ENCODE data around the gene STOML3.

DNA sequence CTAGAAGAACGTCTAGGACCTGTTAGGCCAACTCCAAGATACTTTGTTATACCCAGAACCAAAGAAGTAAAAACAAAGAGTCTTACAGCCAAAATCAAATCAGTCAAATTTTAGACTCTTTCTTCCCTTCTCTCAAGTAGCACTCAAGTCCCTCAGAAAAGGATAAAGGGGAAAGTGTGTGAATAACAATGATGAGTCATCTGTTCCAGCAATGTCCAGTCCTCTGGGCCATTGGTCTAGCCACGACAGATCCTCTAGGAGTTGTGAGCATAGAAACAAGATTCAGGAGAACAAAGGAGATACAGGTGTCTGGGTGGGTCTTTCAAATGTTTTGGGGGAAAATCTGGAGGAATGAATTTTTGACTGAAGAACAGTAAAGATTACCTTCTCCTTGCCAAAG lies 36.3 kb downstream of the STOML3 start:
- TF ChIP-seq FOS (IDR thresholded peaks at IDR 0.05; ENCODE audit: low read depth, low read length) (0 out of 2 replicates have a peak, but pooled peaks have one; percentile 7), RAD21 (IDR thresholded peaks at IDR 0.05; ENCODE audit: low read length) (no peak)

Measured in IMR-90 (cell line).